Measurements from ENCODE around the gene NUP93. TPM values are rescaled to one million over a fixed set of nuclear protein-coding genes. Genes with fewer than 3 reads are reported as not detected.

Gene NUP93
- total RNA-seq, 1 experiment from 2014 or later = 60.2 TPM

DNA sequence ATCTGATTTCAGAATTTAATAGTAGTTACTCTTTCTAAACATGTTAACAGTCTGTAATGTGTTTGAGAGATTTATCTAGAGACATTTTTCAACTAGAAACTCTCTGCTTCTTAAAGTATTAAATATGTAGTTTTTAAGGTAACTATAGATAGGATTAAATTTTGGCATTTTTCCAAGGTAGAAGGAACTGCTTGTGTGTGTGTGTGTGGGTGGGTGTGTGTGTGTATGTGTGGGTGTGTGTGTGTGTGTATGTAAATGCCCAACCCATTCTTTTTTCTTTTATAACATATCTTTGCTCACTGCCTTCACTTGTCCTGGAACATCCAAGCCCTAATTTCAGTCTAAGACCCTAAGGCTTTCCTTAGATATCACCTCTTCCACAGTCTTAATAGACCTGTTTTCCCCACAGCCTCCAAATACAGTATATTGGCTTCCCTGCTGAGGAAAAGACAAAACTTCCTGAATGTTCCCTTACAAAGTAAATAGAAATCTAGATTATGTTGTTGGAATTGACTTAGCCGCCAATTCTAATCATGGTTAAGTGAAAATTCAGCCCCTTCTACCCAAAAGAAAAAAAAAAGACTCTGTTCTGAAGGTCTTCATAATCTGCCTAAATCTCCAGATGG, 33.5 kb downstream of the NUP93 start:
- CTCF ChIA-PET = interaction anchor here (0.5 kb wide), 1 partner anchor 51 kb away, joined by 3 read pairs; no protein-coding TSS in a partner anchor
- Mint-ChIP-seq H3K27me3 (ENCODE audit: insufficient read depth, unreplicated experiment) (no peaks in the 10 kb centered on the region), H3K27ac (ENCODE audit: low read depth, unreplicated experiment) (no peak overlapping the region), H3K9me3 (ENCODE audit: unreplicated experiment) (no peaks in the 10 kb centered on the region), H3K36me3 (ENCODE audit: insufficient read depth, unreplicated experiment) (peaks cover 20% of the 10 kb centered on the region), H3K4me1 (ENCODE audit: insufficient read depth, unreplicated experiment) (no peaks in the 10 kb centered on the region), H3K4me3 (ENCODE audit: unreplicated experiment) (no peak overlapping the region)
- POLR2A ChIA-PET = no interaction called here
- no TSS peak for BruUV-seq (replicated peaks)
- no peak for DNase-seq (ENCODE audit: unreplicated experiment)
- TF ChIP-seq, protein P1, sequence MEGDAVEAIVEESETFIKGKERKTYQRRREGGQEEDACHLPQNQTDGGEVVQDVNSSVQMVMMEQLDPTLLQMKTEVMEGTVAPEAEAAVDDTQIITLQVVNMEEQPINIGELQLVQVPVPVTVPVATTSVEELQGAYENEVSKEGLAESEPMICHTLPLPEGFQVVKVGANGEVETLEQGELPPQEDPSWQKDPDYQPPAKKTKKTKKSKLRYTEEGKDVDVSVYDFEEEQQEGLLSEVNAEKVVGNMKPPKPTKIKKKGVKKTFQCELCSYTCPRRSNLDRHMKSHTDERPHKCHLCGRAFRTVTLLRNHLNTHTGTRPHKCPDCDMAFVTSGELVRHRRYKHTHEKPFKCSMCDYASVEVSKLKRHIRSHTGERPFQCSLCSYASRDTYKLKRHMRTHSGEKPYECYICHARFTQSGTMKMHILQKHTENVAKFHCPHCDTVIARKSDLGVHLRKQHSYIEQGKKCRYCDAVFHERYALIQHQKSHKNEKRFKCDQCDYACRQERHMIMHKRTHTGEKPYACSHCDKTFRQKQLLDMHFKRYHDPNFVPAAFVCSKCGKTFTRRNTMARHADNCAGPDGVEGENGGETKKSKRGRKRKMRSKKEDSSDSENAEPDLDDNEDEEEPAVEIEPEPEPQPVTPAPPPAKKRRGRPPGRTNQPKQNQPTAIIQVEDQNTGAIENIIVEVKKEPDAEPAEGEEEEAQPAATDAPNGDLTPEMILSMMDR (IDR thresholded peaks at IDR 0.05; ENCODE audit: unreplicated experiment) = no peak
- intact Hi-C loops (cut with micrococcal nuclease) = no loop called here

DNA sequence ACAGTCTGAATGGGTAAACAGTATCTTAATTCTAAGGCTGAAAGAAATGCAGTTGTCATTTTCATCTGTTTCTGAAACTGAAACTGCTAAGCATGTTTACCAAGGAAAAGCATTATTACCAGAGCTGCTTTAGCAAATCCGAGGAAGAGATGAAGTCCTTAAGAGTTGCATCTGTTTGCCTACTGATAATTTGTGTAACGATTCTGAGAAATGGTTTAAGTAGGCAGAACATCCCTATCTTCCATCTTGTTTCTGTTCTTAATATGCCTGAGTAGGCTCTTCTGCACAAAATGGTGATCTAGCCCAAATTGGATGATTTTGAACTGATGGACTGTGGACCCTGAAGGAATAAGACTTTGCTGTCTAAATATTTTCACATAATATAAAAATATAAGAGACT, 34.9 kb downstream of the NUP93 start:
- intact Hi-C loops (cut with micrococcal nuclease) = no loop called here
- H3K36me3 Mint-ChIP-seq (ENCODE audit: insufficient read depth, unreplicated experiment) = peaks cover 11% of the 10 kb centered on the region
- no peaks in the 10 kb centered on the region for H3K27me3 Mint-ChIP-seq (ENCODE audit: insufficient read depth, unreplicated experiment)
- no peaks in the 10 kb centered on the region for H3K9me3 Mint-ChIP-seq (ENCODE audit: unreplicated experiment)
- CTCF ChIA-PET = interaction anchor here (0.6 to 1.1 kb wide), 4 partner anchors 9 to 993 kb away, joined by 3 read pairs; no protein-coding TSS in a partner anchor
- H3K27ac Mint-ChIP-seq (ENCODE audit: low read depth, unreplicated experiment) = no peak overlapping the region
- no peak overlapping the region for H3K4me3 Mint-ChIP-seq (ENCODE audit: unreplicated experiment)
- TF ChIP-seq, protein P1 (IDR thresholded peaks at IDR 0.05; ENCODE audit: unreplicated experiment) = no peak
- H3K4me1 Mint-ChIP-seq (ENCODE audit: insufficient read depth, unreplicated experiment) = no peaks in the 10 kb centered on the region
- no peak for DNase-seq (ENCODE audit: unreplicated experiment)
- no TSS peak for BruUV-seq (replicated peaks)
- POLR2A ChIA-PET = interaction anchor here (0.5 to 1.4 kb wide), 5 partner anchors 11 to 29 kb away, joined by 3 to 4 read pairs (median 3); no protein-coding TSS in a partner anchor

DNA sequence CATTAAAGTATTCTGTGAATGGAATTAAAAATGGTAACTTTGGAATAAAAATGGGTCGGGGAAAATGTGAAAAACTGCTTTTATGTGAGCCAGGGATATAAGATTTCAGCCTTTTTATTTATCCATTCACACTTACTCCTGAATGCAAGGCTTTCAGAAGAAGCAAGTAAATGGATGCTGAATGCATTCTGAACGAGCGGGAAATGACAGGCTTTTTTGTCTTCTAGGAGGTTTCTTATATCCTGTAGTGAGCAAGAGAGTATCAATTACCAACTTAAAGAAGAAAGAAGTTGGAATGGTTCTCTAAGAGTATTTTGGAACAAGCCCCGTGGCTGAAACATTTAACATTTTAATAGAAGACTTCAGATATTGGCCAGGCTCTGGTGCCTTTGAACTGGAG, 36.0 kb downstream of the NUP93 start:
- TF ChIP-seq, protein P1 (IDR thresholded peaks at IDR 0.05; ENCODE audit: unreplicated experiment) = no peak
- ChIA-PET POLR2A (no interaction called here), CTCF (interaction anchor here (0.6 kb wide), 1 partner anchor 24 kb away, joined by 3 read pairs; no protein-coding TSS in a partner anchor)
- no TSS peak for BruUV-seq (replicated peaks)
- no peak for DNase-seq (ENCODE audit: unreplicated experiment)
- H3K36me3 Mint-ChIP-seq (ENCODE audit: insufficient read depth, unreplicated experiment) = peaks cover 5% of the 10 kb centered on the region
- no peak overlapping the region for H3K4me3 Mint-ChIP-seq (ENCODE audit: unreplicated experiment)
- intact Hi-C loops (cut with micrococcal nuclease) = no loop called here
- no peaks in the 10 kb centered on the region for H3K27me3 Mint-ChIP-seq (ENCODE audit: insufficient read depth, unreplicated experiment)
- H3K9me3 Mint-ChIP-seq (ENCODE audit: unreplicated experiment) = no peaks in the 10 kb centered on the region
- H3K4me1 Mint-ChIP-seq (ENCODE audit: insufficient read depth, unreplicated experiment) = no peaks in the 10 kb centered on the region
- no peak overlapping the region for H3K27ac Mint-ChIP-seq (ENCODE audit: low read depth, unreplicated experiment)

DNA sequence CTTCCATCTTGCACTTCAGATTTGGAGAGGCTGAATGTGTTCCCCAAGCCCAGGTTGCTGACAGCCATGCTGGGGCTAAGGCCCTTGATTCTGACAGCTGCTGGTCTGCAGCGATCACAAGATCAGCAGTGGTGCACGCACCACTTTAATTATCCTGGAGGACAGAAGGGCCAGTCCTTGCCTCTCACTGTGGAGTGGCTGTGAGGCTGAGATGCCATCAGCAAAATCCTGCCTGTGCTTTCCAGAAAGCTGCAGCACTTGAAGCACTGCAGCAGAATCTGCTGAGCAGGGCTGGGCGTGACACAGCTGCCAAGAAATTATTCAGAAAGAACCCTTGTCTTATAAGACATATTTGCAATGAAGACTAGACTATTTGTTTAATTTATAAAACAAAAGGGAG, 37.1 kb downstream of the NUP93 start:
- DNase-seq (ENCODE audit: unreplicated experiment) = no peak
- ChIA-PET POLR2A (interaction anchor here (0.6 kb wide), 1 partner anchor 793 kb away, joined by 3 read pairs; no protein-coding TSS in a partner anchor), CTCF (interaction anchor here (0.5 to 0.6 kb wide), 2 partner anchors 59 to 316 kb away, joined by 3 to 4 read pairs; no protein-coding TSS in a partner anchor)
- intact Hi-C loops (cut with micrococcal nuclease) = no loop called here
- H3K36me3 Mint-ChIP-seq (ENCODE audit: insufficient read depth, unreplicated experiment) = no peaks in the 10 kb centered on the region
- H3K27me3 Mint-ChIP-seq (ENCODE audit: insufficient read depth, unreplicated experiment) = no peaks in the 10 kb centered on the region
- no peaks in the 10 kb centered on the region for H3K9me3 Mint-ChIP-seq (ENCODE audit: unreplicated experiment)
- no peak overlapping the region for H3K4me3 Mint-ChIP-seq (ENCODE audit: unreplicated experiment)
- peaks cover 4% of the 10 kb centered on the region for H3K4me1 Mint-ChIP-seq (ENCODE audit: insufficient read depth, unreplicated experiment)
- no TSS peak for BruUV-seq (replicated peaks)
- TF ChIP-seq, protein P1 (IDR thresholded peaks at IDR 0.05; ENCODE audit: unreplicated experiment) = no peak
- no peak overlapping the region for H3K27ac Mint-ChIP-seq (ENCODE audit: low read depth, unreplicated experiment)

Data from MCF 10A (cell line).